GM21381 (cell line): ENCODE data around the gene MCHR1.

ENCODE experiments used
- ATAC-seq: cut with Tn5 transposase; IDR thresholded peaks from one replicate; pipeline ENCODE4 v1.9.1; 2021; ENCODE audit warnings: mild to moderate bottlenecking, moderate library complexity; ENCODE audit not compliant: unreplicated experiment

MCHR1 gene

DNA sequence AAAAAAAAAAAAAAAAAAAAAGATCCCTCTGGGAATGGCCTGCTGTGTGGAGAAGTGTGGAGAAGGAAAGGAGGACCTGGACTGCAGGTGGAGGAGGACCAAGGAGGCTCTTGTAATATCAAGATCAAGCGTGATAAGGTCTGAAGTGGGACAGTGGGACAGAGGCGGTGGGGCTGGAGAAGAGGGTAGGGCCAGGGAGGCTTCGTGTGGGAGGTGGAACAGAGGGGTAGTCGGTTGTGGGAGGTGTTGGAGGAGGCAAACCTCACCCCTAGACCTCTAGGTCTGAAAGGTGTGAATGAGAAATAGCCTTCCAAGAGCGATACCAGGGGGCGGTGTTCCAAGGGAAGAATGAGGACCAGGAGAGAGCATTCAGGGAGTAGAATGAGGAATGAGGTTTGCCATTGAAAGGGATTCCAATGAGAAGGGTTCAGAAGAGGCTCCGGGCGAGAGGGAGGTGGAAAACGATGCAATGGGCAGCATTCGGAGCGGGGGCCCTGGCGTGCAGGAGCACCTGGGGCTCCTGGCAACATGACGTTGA is 44.2 kb downstream of the MCHR1 start:
- no peak for ATAC-seq

DNA sequence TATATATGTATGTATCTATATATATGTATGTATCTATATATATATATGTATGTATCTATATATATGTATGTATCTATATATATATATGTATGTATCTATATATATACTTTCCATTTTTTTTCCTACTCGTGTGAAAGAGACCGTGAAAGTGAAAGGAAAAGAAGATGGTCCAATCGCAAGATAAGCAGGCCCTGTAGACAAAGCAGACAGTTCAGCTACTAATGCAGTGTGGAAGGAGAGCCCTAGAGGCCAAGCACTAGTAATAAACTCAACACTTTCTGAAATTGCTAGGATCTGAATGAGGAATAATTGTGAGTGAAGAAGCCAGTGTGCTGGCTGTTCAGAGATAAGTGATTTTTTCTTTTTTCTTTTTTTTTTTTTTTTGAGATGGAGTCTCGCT is 47.2 kb downstream of the MCHR1 start:
- ATAC-seq, result no peak

DNA sequence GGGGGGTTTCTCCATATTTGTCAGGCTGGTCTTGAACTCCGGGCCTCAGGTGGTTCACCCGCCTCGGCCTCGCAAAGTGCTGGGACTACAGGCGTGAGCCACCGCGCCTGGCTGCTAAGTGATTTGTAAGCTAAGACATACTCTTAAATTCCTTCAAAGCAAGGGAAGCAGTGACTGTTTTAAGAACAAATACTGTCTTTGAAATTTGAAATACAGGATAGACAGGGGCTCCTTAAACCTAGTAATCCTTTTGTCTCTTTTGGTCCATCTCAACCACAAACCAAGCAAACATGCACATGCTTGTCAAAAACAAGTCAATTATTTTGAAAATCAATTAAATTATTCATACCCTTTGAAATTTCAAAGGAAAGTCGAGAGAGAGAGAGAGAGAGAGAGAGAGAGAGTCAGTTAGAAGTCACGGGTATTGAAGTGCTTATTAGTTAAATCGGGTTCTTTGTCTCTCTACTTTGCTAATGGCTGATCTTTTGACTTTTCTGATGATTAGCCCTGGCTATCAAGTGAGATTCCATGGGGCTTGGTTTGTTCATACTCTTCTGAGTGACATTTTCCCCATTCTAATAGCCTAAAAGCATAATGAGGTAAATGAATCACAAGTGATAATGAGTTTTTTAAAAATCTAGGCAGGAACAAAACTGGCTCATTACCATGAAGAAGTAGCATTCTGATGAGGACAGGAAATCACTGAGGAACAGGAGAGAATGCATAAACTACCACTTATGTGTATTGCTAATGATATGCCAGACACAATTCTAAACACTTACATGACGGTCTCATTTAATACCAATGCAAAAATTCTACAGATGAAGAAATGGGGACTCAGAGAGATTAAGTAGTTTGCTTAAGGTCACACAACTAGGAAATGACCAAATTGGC is 48.0 kb downstream of the MCHR1 start:
- no peak for ATAC-seq

DNA sequence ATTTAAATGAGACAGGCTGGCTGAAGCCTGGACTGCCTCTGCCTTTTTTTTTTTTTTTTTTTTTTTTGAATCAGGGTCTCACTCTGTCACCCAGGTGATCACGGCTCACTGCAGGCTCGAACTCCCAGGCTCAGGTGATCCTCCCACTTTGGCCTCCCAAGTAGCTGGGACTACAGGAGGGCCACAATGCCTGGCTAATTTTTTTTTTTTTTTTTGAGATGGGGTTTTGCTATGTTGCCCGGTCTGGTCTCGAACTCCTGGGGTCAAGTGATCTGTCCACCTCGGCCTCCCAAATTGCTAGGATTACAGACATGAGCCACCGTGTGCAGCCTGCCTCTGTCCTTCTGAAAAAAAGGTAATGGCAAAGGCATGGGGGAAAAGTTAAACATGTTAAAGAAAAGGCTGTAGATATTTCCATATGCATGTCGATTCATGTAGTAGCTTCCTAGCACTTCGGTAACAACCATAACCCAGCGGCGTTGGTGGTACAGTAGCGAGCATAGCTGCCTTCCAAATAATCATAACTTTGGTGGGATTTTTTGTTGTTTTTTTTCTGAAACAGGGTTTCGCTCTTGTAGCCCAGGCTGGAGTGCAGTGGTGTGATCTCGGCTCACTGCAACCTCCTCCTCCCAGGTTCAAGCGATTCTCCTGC is 48.8 kb downstream of the MCHR1 start:
- ATAC-seq, result no peak

DNA sequence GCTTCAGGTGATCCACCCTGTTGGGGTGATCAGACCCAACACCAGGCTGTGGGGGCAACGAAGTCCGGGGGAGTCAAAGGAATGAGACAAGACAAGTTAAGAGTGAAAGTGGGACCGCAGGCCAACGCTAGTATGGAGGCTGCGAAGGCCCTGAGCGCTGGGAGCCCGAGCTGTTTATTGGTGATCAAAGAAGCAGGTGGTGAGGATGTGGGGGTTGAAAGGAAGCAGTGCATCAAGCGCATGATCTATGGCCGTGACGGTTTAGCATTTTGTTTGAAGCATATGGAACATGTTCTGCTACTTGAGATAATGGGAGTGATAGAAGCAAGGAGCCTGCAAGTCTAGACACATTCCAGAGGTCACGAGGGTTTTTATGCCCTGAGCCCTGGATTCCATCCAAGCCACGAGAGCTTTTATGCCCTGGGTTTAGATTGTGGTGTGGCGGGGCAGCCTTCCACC is 49.5 kb downstream of the MCHR1 start:
- no peak for ATAC-seq

DNA sequence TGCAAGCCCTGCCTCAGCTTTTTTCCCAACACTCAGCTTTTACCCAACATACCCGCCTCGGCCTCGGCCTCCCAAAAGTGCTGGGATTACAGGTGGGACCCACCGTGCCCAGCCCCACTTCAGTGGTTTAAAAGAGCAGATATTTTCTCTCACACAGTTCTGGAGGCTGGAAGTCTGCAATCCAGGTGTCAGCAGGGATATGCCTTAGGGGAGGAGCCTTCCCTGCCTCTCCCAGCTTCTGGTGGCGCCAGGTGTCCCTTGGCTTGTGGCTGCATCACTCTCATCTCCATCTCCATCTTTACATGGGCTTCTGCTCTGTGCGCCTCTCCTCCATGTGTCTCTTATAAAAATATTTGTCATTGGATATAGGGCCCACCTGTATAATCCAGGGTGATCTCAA is 50.0 kb downstream of the MCHR1 start:
- ATAC-seq, result no peak
